Measurements from ENCODE around the gene TMUB1. TPM values are rescaled to one million over a fixed set of nuclear protein-coding genes. Genes with fewer than 3 reads are reported as not detected.

The TMUB1 gene
- polyA plus RNA-seq, 2 of the 4 experiments (the other 2 are of a cell fraction), result 14.0 to 37.7 TPM

- no peak for TF ChIP-seq PHF8 (IDR thresholded peaks at IDR 0.05; ENCODE audit: borderline replicate concordance, low read depth)
- TF ChIP-seq CBX8 (IDR thresholded peaks at IDR 0.05), result no peak
- TF ChIP-seq HOXB5 (CRISPR knock-in tag; IDR thresholded peaks at IDR 0.05), result no peak
Measured at GRCh38 chr7:151128716-151129115, 45.4 kb upstream of the TMUB1 start (continued).

- CTCF ChIA-PET, result interaction anchor here (0.6 to 5.1 kb wide), 12 partner anchors 11 to 230 kb away, joined by 3 to 63 read pairs (median 3); partner anchors contain the start of gene GBX1
- Histone ChIP-seq H3K4me3 (no peak overlapping the region), H3K27ac (no peak overlapping the region), H3K9me3 (no peaks in the 10 kb centered on the region), H3K4me2 (no peak overlapping the region), H3K4me1 (no peaks in the 10 kb centered on the region)
- TF ChIP-seq HOXB13 (CRISPR knock-in tag; IDR thresholded peaks at IDR 0.05; ENCODE audit: low read depth) (no peak), ELK1 (IDR thresholded peaks at IDR 0.05; ENCODE audit: low read depth, low read length) (no peak), CEBPB (IDR thresholded peaks at IDR 0.05) (no peak), RCOR1 (IDR thresholded peaks at IDR 0.05; ENCODE audit: low read depth, low read length) (no peak), CTCF (IDR thresholded peaks at IDR 0.05) (no peak), CBX2 (IDR thresholded peaks at IDR 0.05; ENCODE audit: borderline replicate concordance, low read depth) (no peak), BCL3 (IDR thresholded peaks at IDR 0.05) (no peak), GATA3 (IDR thresholded peaks at IDR 0.05; ENCODE audit: borderline replicate concordance) (no peak), MAFK (IDR thresholded peaks at IDR 0.05; ENCODE audit: partially characterized antibody) (no peak), E2F6 (IDR thresholded peaks at IDR 0.05; ENCODE audit: borderline replicate concordance, low read depth) (no peak)
- FAIRE-seq (no peak), DNase-seq (ENCODE audit: low read depth in 1 of 2, low spot score in 1 of 2) (no peak), ATAC-seq (no peak)
- WGBS (ENCODE audit: missing lambda C conversion rate), result 85% methylated on average over 14 of the region's 14 CpGs
- POLR2A ChIA-PET, result no interaction called here
Measured at GRCh38 chr7:151128144-151128543, 44.9 kb upstream of the TMUB1 start.

GRCh38 chr7:151126491-151127137, 43.3 kb upstream of the TMUB1 start:
- 83% methylated on average over 11 of the region's 19 CpGs for WGBS (ENCODE audit: missing lambda C conversion rate)
- no peak overlapping the region for H3K27ac ChIP-seq
- H3K4me1 ChIP-seq, result no peaks in the 10 kb centered on the region
- no peak for DNase-seq (ENCODE audit: low read depth in 1 of 2, low spot score in 1 of 2)
- POLR2A ChIA-PET, result no interaction called here
- ATAC-seq, result no peak
- no peak overlapping the region for H3K4me3 ChIP-seq
- H3K9me3 ChIP-seq, result no peaks in the 10 kb centered on the region
- FAIRE-seq, result no peak
- no peak overlapping the region for H3K4me2 ChIP-seq
- no peak for TF ChIP-seq ESRRA (IDR thresholded peaks at IDR 0.05; ENCODE audit: borderline replicate concordance, low read length)
- TF ChIP-seq FOXS1 (CRISPR knock-in tag; IDR thresholded peaks at IDR 0.05), result no peak
- TF ChIP-seq MYC (IDR thresholded peaks at IDR 0.05; ENCODE audit: borderline replicate concordance, low read length), result no peak
- CTCF ChIA-PET, result interaction anchor here (1.1 to 5.0 kb wide), 4 partner anchors 23 to 176 kb away, joined by 3 to 63 read pairs (median 4); partner anchors contain the start of gene GBX1
